Measurements from ENCODE around the gene MLANA. TPM values are rescaled to one million over a fixed set of nuclear protein-coding genes. Genes with fewer than 3 reads are reported as not detected.

MLANA gene
- total RNA-seq, 2 experiments from 2014 or later, result not detected

DNA sequence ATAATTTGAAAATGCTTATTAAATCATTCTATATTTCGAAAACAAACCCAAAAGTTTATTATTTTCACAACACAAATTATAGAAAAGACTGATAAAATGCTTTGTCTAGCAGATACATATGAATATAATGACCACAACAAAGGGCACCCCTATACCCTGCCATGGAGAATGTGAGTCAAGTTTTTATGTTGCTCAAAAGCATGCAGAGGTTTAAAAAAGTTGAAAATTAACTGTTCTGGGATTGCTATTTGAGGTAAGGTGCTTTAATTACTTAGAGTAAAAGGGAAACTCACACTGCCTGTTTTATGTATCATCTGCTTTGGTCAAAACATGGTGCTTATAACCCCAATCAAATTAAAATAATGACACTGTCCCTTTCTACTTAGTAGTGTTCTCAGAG is 41.0 kb downstream of the MLANA start:
- H3K36me3 ChIP-seq (ENCODE audit: insufficient read depth, low read length), result peaks cover 21% of the 10 kb centered on the region
- Mint-ChIP-seq H3K4me3 (no peak overlapping the region), H3K4me1 (ENCODE audit: low read depth) (no peaks in the 10 kb centered on the region), H3K36me3 (ENCODE audit: low read depth) (peaks cover 24% of the 10 kb centered on the region), H3K27me3 (no peaks in the 10 kb centered on the region), H3K9me3 (no peaks in the 10 kb centered on the region), H3K27ac (no peak overlapping the region)
- ATAC-seq (ENCODE audit: poor library complexity) (no peak), DNase-seq (no peak)
- TF ChIP-seq, protein P1, sequence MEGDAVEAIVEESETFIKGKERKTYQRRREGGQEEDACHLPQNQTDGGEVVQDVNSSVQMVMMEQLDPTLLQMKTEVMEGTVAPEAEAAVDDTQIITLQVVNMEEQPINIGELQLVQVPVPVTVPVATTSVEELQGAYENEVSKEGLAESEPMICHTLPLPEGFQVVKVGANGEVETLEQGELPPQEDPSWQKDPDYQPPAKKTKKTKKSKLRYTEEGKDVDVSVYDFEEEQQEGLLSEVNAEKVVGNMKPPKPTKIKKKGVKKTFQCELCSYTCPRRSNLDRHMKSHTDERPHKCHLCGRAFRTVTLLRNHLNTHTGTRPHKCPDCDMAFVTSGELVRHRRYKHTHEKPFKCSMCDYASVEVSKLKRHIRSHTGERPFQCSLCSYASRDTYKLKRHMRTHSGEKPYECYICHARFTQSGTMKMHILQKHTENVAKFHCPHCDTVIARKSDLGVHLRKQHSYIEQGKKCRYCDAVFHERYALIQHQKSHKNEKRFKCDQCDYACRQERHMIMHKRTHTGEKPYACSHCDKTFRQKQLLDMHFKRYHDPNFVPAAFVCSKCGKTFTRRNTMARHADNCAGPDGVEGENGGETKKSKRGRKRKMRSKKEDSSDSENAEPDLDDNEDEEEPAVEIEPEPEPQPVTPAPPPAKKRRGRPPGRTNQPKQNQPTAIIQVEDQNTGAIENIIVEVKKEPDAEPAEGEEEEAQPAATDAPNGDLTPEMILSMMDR (IDR thresholded peaks at IDR 0.05), result no peak
- no peaks in the 10 kb centered on the region for H3K27me3 ChIP-seq (ENCODE audit: control insufficient read depth in 1 of 2, insufficient read depth in 2 of 2, low read length in 2 of 2)
- no peak overlapping the region for H3K4me3 ChIP-seq (ENCODE audit: low read length)
- H3K27ac ChIP-seq (ENCODE audit: low read depth in 1 of 2, low read length in 2 of 2), result no peak overlapping the region
- no peaks in the 10 kb centered on the region for H3K9me3 ChIP-seq (ENCODE audit: control insufficient read depth in 1 of 2, insufficient read depth in 1 of 2, low read length in 2 of 2)
- H3K4me1 ChIP-seq (ENCODE audit: insufficient read depth, low read length), result no peaks in the 10 kb centered on the region
- CTCF ChIA-PET, result no interaction called here
- intact Hi-C loops (cut with DNase I, micrococcal nuclease), result no loop called here
- POLR2A ChIA-PET, result no interaction called here

DNA sequence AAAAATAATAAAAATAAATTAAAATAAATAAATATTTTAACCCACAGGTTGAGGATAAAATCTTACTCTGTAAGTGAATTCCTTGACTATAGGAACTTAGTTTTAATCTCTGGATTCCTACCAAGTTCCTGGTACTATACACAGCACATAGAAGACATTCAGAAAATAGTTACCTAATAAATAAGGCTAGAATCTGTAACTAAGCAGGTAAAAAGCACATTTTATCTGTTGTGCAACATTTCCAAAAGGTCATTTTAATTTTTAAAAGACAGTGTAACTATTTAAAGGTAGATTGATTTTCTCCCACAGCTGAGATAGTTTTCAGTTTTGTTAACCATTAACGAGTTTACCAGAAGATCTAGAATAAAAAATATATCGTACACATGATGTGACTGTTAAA is 47.8 kb downstream of the MLANA start:
- TF ChIP-seq, protein P1 (IDR thresholded peaks at IDR 0.05), result no peak
- no peak overlapping the region for H3K27ac ChIP-seq (ENCODE audit: low read depth in 1 of 2, low read length in 2 of 2)
- Mint-ChIP-seq H3K4me1 (ENCODE audit: low read depth) (no peaks in the 10 kb centered on the region), H3K36me3 (ENCODE audit: low read depth) (peaks cover 9% of the 10 kb centered on the region), H3K27ac (no peak overlapping the region), H3K27me3 (no peaks in the 10 kb centered on the region), H3K9me3 (no peaks in the 10 kb centered on the region), H3K4me3 (no peak overlapping the region)
- H3K4me3 ChIP-seq (ENCODE audit: low read length), result no peak overlapping the region
- no peak for ATAC-seq (ENCODE audit: poor library complexity)
- no peaks in the 10 kb centered on the region for H3K27me3 ChIP-seq (ENCODE audit: control insufficient read depth in 1 of 2, insufficient read depth in 2 of 2, low read length in 2 of 2)
- no peak for DNase-seq
- H3K4me1 ChIP-seq (ENCODE audit: insufficient read depth, low read length), result no peaks in the 10 kb centered on the region
- no peaks in the 10 kb centered on the region for H3K9me3 ChIP-seq (ENCODE audit: control insufficient read depth in 1 of 2, insufficient read depth in 1 of 2, low read length in 2 of 2)
- intact Hi-C loops (cut with DNase I, micrococcal nuclease), result no loop called here
- ChIA-PET POLR2A (no interaction called here), CTCF (no interaction called here)
- peaks cover 4% of the 10 kb centered on the region for H3K36me3 ChIP-seq (ENCODE audit: insufficient read depth, low read length)

- H3K4me3 Mint-ChIP-seq, result no peak overlapping the region
- H3K4me1 ChIP-seq (ENCODE audit: insufficient read depth, low read length), result no peaks in the 10 kb centered on the region
- no peak overlapping the region for H3K27ac ChIP-seq (ENCODE audit: low read depth in 1 of 2, low read length in 2 of 2)
- no peak overlapping the region for H3K27ac Mint-ChIP-seq
- no peaks in the 10 kb centered on the region for H3K27me3 Mint-ChIP-seq
- no peaks in the 10 kb centered on the region for H3K4me1 Mint-ChIP-seq (ENCODE audit: low read depth)
- ChIA-PET POLR2A (no interaction called here), CTCF (no interaction called here)
- TF ChIP-seq, protein P1 (IDR thresholded peaks at IDR 0.05), result no peak
- no peaks in the 10 kb centered on the region for H3K9me3 Mint-ChIP-seq
- DNase-seq, result no peak
- no peak for ATAC-seq (ENCODE audit: poor library complexity)
- H3K4me3 ChIP-seq (ENCODE audit: low read length), result no peak overlapping the region
- H3K9me3 ChIP-seq (ENCODE audit: control insufficient read depth in 1 of 2, insufficient read depth in 1 of 2, low read length in 2 of 2), result no peaks in the 10 kb centered on the region
- peaks cover 5% of the 10 kb centered on the region for H3K36me3 Mint-ChIP-seq (ENCODE audit: low read depth)
- no peaks in the 10 kb centered on the region for H3K27me3 ChIP-seq (ENCODE audit: control insufficient read depth in 1 of 2, insufficient read depth in 2 of 2, low read length in 2 of 2)
- no peaks in the 10 kb centered on the region for H3K36me3 ChIP-seq (ENCODE audit: insufficient read depth, low read length)
- intact Hi-C loops (cut with DNase I, micrococcal nuclease), result no loop called here
These were observed 48.8 kb downstream of the MLANA start for GRCh38 chr9:5939530-5939929.
